ENCODE measurements around the gene BPIFB1. TPM values are rescaled to one million over a fixed set of nuclear protein-coding genes. Genes with fewer than 3 reads are reported as not detected.

Gene BPIFB1
- total RNA-seq, 1 experiment from 2014 or later: not detected

DNA sequence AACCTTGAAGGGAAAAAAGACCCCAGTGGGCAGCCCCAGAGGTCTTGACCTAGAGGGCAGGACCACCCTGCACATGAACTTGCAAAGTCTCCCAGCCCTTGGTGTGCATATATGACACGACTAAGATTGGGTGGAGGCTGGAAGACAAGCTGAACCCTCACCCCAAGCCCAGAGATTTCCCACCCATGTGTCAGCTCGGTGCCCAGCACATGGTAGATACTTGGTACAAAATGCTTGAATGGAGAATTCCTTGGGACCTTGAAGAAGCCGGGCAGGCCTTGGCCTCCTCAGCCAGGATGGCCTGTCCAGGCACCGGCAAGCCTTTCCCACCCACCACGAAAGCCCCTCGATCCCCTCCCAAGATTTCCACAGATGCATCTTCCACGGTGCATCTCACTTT lies 50.6 kb downstream of the BPIFB1 start (continued):
- TF ChIP-seq, protein P1, sequence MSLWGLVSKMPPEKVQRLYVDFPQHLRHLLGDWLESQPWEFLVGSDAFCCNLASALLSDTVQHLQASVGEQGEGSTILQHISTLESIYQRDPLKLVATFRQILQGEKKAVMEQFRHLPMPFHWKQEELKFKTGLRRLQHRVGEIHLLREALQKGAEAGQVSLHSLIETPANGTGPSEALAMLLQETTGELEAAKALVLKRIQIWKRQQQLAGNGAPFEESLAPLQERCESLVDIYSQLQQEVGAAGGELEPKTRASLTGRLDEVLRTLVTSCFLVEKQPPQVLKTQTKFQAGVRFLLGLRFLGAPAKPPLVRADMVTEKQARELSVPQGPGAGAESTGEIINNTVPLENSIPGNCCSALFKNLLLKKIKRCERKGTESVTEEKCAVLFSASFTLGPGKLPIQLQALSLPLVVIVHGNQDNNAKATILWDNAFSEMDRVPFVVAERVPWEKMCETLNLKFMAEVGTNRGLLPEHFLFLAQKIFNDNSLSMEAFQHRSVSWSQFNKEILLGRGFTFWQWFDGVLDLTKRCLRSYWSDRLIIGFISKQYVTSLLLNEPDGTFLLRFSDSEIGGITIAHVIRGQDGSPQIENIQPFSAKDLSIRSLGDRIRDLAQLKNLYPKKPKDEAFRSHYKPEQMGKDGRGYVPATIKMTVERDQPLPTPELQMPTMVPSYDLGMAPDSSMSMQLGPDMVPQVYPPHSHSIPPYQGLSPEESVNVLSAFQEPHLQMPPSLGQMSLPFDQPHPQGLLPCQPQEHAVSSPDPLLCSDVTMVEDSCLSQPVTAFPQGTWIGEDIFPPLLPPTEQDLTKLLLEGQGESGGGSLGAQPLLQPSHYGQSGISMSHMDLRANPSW (CRISPR knock-in tag; conservative IDR thresholded peaks at IDR 0.05; ENCODE audit: low read depth): no peak
- TF ChIP-seq JAZF1 (CRISPR knock-in tag; IDR thresholded peaks at IDR 0.05) (no peak), ZNF121 (CRISPR knock-in tag; IDR thresholded peaks at IDR 0.05) (no peak), KAT7 (CRISPR knock-in tag; IDR thresholded peaks at IDR 0.05; ENCODE audit: borderline replicate concordance) (no peak), MYBL2 (CRISPR knock-in tag; IDR thresholded peaks at IDR 0.05) (no peak), NR2C2 (CRISPR knock-in tag; IDR thresholded peaks at IDR 0.05) (no peak), TCF7 (CRISPR knock-in tag; IDR thresholded peaks at IDR 0.05; ENCODE audit: low read depth) (no peak), NFE2L1 (CRISPR knock-in tag; IDR thresholded peaks at IDR 0.05) (no peak), ELF4 (CRISPR knock-in tag; IDR thresholded peaks at IDR 0.05; ENCODE audit: low read depth) (no peak)
- TF ChIP-seq, protein P2, sequence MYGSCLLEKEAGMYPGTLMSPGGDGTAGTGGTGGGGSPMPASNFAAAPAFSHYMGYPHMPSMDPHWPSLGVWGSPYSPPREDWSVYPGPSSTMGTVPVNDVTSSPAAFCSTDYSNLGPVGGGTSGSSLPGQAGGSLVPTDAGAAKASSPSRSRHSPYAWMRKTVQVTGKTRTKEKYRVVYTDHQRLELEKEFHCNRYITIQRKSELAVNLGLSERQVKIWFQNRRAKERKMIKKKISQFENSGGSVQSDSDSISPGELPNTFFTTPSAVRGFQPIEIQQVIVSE (CRISPR knock-in tag; IDR thresholded peaks at IDR 0.05; ENCODE audit: borderline replicate concordance): no peak
- TF ChIP-seq, protein P3, sequence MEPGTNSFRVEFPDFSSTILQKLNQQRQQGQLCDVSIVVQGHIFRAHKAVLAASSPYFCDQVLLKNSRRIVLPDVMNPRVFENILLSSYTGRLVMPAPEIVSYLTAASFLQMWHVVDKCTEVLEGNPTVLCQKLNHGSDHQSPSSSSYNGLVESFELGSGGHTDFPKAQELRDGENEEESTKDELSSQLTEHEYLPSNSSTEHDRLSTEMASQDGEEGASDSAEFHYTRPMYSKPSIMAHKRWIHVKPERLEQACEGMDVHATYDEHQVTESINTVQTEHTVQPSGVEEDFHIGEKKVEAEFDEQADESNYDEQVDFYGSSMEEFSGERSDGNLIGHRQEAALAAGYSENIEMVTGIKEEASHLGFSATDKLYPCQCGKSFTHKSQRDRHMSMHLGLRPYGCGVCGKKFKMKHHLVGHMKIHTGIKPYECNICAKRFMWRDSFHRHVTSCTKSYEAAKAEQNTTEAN (CRISPR knock-in tag; IDR thresholded peaks at IDR 0.05): no peak

DNA sequence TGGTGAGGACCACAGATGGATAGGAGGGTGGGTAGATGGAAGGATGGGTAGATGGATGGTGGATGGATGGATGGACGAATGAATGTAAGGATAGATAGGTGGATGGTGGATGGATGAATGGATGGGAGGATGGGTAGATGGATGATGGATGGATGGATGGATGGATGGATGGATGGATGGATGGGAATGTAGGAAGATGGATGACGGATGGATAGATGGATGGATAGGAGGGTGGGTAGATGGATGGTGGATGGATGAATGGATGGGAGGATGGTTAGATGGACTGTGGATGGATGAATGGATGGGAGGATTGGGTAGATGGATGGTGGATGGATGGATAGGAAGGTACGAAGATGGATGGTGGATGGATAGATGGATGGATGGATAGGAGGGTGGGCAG lies 51.1 kb downstream of the BPIFB1 start:
- POLR2A ChIA-PET: no interaction called here
- no peak overlapping the region for H3K27ac Mint-ChIP-seq
- TF ChIP-seq HMGA2 (CRISPR knock-in tag; IDR thresholded peaks at IDR 0.05): no peak
- TF ChIP-seq, protein P4, sequence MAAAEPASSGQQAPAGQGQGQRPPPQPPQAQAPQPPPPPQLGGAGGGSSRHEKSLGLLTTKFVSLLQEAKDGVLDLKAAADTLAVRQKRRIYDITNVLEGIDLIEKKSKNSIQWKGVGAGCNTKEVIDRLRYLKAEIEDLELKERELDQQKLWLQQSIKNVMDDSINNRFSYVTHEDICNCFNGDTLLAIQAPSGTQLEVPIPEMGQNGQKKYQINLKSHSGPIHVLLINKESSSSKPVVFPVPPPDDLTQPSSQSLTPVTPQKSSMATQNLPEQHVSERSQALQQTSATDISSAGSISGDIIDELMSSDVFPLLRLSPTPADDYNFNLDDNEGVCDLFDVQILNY (CRISPR knock-in tag; IDR thresholded peaks at IDR 0.05): no peak
- TF ChIP-seq NR1H2 (CRISPR knock-in tag; IDR thresholded peaks at IDR 0.05): no peak
- TF ChIP-seq, protein P5, sequence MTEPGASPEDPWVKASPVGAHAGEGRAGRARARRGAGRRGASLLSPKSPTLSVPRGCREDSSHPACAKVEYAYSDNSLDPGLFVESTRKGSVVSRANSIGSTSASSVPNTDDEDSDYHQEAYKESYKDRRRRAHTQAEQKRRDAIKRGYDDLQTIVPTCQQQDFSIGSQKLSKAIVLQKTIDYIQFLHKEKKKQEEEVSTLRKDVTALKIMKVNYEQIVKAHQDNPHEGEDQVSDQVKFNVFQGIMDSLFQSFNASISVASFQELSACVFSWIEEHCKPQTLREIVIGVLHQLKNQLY (CRISPR knock-in tag; IDR thresholded peaks at IDR 0.05): no peak
- TF ChIP-seq, protein P6, sequence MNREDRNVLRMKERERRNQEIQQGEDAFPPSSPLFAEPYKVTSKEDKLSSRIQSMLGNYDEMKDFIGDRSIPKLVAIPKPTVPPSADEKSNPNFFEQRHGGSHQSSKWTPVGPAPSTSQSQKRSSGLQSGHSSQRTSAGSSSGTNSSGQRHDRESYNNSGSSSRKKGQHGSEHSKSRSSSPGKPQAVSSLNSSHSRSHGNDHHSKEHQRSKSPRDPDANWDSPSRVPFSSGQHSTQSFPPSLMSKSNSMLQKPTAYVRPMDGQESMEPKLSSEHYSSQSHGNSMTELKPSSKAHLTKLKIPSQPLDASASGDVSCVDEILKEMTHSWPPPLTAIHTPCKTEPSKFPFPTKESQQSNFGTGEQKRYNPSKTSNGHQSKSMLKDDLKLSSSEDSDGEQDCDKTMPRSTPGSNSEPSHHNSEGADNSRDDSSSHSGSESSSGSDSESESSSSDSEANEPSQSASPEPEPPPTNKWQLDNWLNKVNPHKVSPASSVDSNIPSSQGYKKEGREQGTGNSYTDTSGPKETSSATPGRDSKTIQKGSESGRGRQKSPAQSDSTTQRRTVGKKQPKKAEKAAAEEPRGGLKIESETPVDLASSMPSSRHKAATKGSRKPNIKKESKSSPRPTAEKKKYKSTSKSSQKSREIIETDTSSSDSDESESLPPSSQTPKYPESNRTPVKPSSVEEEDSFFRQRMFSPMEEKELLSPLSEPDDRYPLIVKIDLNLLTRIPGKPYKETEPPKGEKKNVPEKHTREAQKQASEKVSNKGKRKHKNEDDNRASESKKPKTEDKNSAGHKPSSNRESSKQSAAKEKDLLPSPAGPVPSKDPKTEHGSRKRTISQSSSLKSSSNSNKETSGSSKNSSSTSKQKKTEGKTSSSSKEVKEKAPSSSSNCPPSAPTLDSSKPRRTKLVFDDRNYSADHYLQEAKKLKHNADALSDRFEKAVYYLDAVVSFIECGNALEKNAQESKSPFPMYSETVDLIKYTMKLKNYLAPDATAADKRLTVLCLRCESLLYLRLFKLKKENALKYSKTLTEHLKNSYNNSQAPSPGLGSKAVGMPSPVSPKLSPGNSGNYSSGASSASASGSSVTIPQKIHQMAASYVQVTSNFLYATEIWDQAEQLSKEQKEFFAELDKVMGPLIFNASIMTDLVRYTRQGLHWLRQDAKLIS (CRISPR knock-in tag; IDR thresholded peaks at IDR 0.05; ENCODE audit: borderline replicate concordance): no peak
- H3K4me3 Mint-ChIP-seq: no peak overlapping the region
- CTCF ChIA-PET: no interaction called here
- no peaks in the 10 kb centered on the region for H3K4me1 Mint-ChIP-seq
- H3K9me3 Mint-ChIP-seq: no peaks in the 10 kb centered on the region
- no peaks in the 10 kb centered on the region for H3K27me3 Mint-ChIP-seq (ENCODE audit: low read depth)
- ATAC-seq (no peak), DNase-seq (ENCODE audit: low spot score) (no peak)
- no peaks in the 10 kb centered on the region for H3K36me3 Mint-ChIP-seq
